IMR-90 (cell line): Measurements from ENCODE around the gene NUBPL. TPM values are rescaled to one million over a fixed set of nuclear protein-coding genes. Genes with fewer than 3 reads are reported as not detected.

Experiments
- ATAC-seq: fragments of 200-7000 bp; cut with Tn5 transposase; 2 replicates; pipeline ENCODE4 v1.9.1; 2020; ENCODE audit warnings: low read depth, mild to moderate bottlenecking, moderate library complexity
- BruUV-seq: library from RNA; stranded (reverse); fragments of 400-500 nt; replicated peaks from 2 replicates; lab custom pipeline; 2021; lab: Mats Ljungman, UMichigan
- CTCF ChIA-PET: fragments of 300-600 bp; formaldehyde crosslinking; extraction: SDS; loops from one replicate; lab custom pipeline; 2021; ENCODE audit warnings: antibody characterized with exemption; lab: Yijun Ruan, JAX
- POLR2A ChIA-PET: fragments of 300-600 bp; sonication (Branson Sonifier 250); formaldehyde crosslinking; loops from one replicate; lab custom pipeline; 2022; ENCODE audit warnings: antibody characterized with exemption; ENCODE audit not compliant: unreplicated experiment; lab: Charles Lee
- DNase-seq: peaks from one replicate; pipeline ENCODE4 v3.0.0; 2013
- H2AFZ ChIP-seq: replicated peaks from 2 replicates; pipeline ENCODE3; 2013; ENCODE audit warnings: low read length, mild to moderate bottlenecking; ENCODE audit not compliant: poor library complexity
- H2AK5ac ChIP-seq: 2 replicates; pipeline ENCODE4 v1.6.1; 2013; ENCODE audit warnings: low read depth, low read length, inconsistent platforms
- H2AK9ac ChIP-seq: replicated peaks from 2 replicates; pipeline ENCODE3; 2013; ENCODE audit warnings: mild to moderate bottlenecking, low read depth, low read length, moderate library complexity; ENCODE audit not compliant: poor library complexity
- H2BK120ac ChIP-seq: 2 replicates; pipeline ENCODE4 v1.6.1; 2013; ENCODE audit warnings: low read depth, low read length, inconsistent platforms
- H2BK15ac ChIP-seq: 3 replicates; pipeline ENCODE4 v1.6.1; 2013; ENCODE audit warnings: low read depth, low read length, inconsistent platforms
- H2BK20ac ChIP-seq: 2 replicates; pipeline ENCODE4 v1.6.1; 2013; ENCODE audit warnings: low read depth, mild to moderate bottlenecking, inconsistent platforms, low read length, moderate library complexity
- H2BK5ac ChIP-seq: 2 replicates; pipeline ENCODE4 v1.6.1; 2013; ENCODE audit warnings: mild to moderate bottlenecking, low read depth, low read length, inconsistent platforms; ENCODE audit not compliant: poor library complexity, severe bottlenecking
- H3K14ac ChIP-seq: replicated peaks from 2 replicates; pipeline ENCODE4 v1.6.1; 2013; ENCODE audit warnings: low read depth, low read length, inconsistent platforms
- H3K18ac ChIP-seq: 2 replicates; pipeline ENCODE4 v1.6.1; 2013; ENCODE audit warnings: low read depth, low read length, control low read depth
- H3K23ac ChIP-seq: 2 replicates; pipeline ENCODE4 v1.6.1; 2013; ENCODE audit warnings: low read depth, low read length, inconsistent platforms
- H3K27ac ChIP-seq: 2 replicates; pipeline ENCODE4 v1.5.1; 2013; ENCODE audit warnings: mild to moderate bottlenecking, control low read depth, low read length; ENCODE audit not compliant: insufficient read depth
- H3K27me3 ChIP-seq: 2 replicates; pipeline ENCODE4 v1.6.1; 2013; ENCODE audit warnings: low read length; ENCODE audit not compliant: control insufficient read depth, insufficient read depth
- H3K36me3 ChIP-seq: 2 replicates; pipeline ENCODE4 v1.6.1; 2013; ENCODE audit warnings: low read length, mixed read lengths; ENCODE audit not compliant: control insufficient read depth, insufficient read depth
- H3K4ac ChIP-seq: 2 replicates; pipeline ENCODE4 v1.6.1; 2013; ENCODE audit warnings: low read depth, low read length, inconsistent platforms
- H3K4me1 ChIP-seq: 2 replicates; pipeline ENCODE4 v1.6.1; 2013; ENCODE audit warnings: low read length, mixed read lengths; ENCODE audit not compliant: control insufficient read depth, insufficient read depth
- H3K4me2 ChIP-seq: 2 replicates; pipeline ENCODE4 v1.6.1; 2013; ENCODE audit warnings: low read depth, mild to moderate bottlenecking, control low read depth, low read length, moderate library complexity
- H3K4me3 ChIP-seq: 2 replicates; pipeline ENCODE4 v1.5.1; 2013; ENCODE audit warnings: low read depth, mild to moderate bottlenecking, control low read depth, low read length, moderate library complexity; ENCODE audit not compliant: insufficient read depth
- H3K56ac ChIP-seq: 2 replicates; pipeline ENCODE4 v1.6.1; 2013; ENCODE audit warnings: low read length, inconsistent platforms; ENCODE audit not compliant: insufficient read depth; ENCODE audit errors: extremely low read depth
- H3K79me1 ChIP-seq, 2 experiments: 2 replicates each; pipeline ENCODE4 v1.6.1; 2013; ENCODE audit warnings: low read length in 2 of 2, inconsistent platforms in 1 of 2, low read depth in 1 of 2
- H3K9ac ChIP-seq: 2 replicates; pipeline ENCODE4 v1.6.1; 2013; ENCODE audit warnings: low read depth, low read length, control low read depth
- H3K9me1 ChIP-seq: 2 replicates; pipeline ENCODE4 v1.6.1; 2013; ENCODE audit warnings: low read length, inconsistent platforms; ENCODE audit not compliant: insufficient read depth
- H3K9me3 ChIP-seq: 2 replicates; pipeline ENCODE4 v1.6.1; 2013; ENCODE audit warnings: low read length; ENCODE audit not compliant: control insufficient read depth, insufficient read depth
- H4K20me1 ChIP-seq: 2 replicates; pipeline ENCODE4 v1.6.1; 2013; ENCODE audit warnings: low read length, inconsistent platforms; ENCODE audit not compliant: insufficient read depth
- H4K5ac ChIP-seq: 2 replicates; pipeline ENCODE4 v1.6.1; 2013; ENCODE audit warnings: mild to moderate bottlenecking, low read depth, low read length, control low read depth
- H4K8ac ChIP-seq, 2 experiments: 2 replicates each; pipeline ENCODE4 v1.6.1; 2013; ENCODE audit warnings: low read depth in 2 of 2, low read length in 2 of 2, control low read depth in 1 of 2, inconsistent platforms in 1 of 2
- H4K91ac ChIP-seq: 2 replicates; pipeline ENCODE4 v1.6.1; 2013; ENCODE audit warnings: low read depth, low read length, inconsistent platforms; ENCODE audit not compliant: insufficient read depth
- CEBPB ChIP-seq: IDR thresholded peaks from 2 replicates; pipeline ENCODE4 v1.6.1; 2012; ENCODE audit warnings: low read depth, low read length, improper control_type of control experiment
- MAFK ChIP-seq: IDR thresholded peaks from 2 replicates; pipeline ENCODE4 v1.6.1; 2012; ENCODE audit warnings: low read depth, low read length, improper control_type of control experiment
- MXI1 ChIP-seq: IDR thresholded peaks from 2 replicates; pipeline ENCODE4 v1.6.1; 2012; ENCODE audit warnings: low read depth, mild to moderate bottlenecking, low read length, moderate library complexity, borderline replicate concordance
- WGBS, 2 experiments: methylation state at CpG; one replicate each; pipeline versions ENCODE4 v1.1.5 to v1.1.7; 2013; ENCODE audit warnings: missing lambda C conversion rate in 2 of 2; ENCODE audit not compliant: insufficient read length in 1 of 2; ENCODE audit errors: extremely low coverage in 2 of 2; 5-methylcytosine and 5-hydroxymethylcytosine counted together
- dilution Hi-C: fragments of 300-500 bp; cut with HindIII; formaldehyde crosslinking; loops from one replicate; pipeline ENCODE4 v1.14.3; 2018; ENCODE audit warnings: low sequenced_read_pairs; ENCODE audit not compliant: unreplicated experiment
- in situ Hi-C: fragments of 300-500 bp; cut with MboI; formaldehyde crosslinking; loops from 3 replicates; pipeline ENCODE4 v1.14.3; 2019; ENCODE audit warnings: low sequenced_read_pairs, inconsistent platforms, mixed read lengths
- intact Hi-C: fragments of 100-400 bp; cut with micrococcal nuclease; formaldehyde crosslinking; loops from 2 replicates; pipeline ENCODE4 v1.10.0; 2022
- polyA plus RNA-seq, 3 experiments: library from polyadenylated mRNA; depleted of rRNA; stranded (reverse); fragments of >200 nt; gene quantifications; 2 replicates each; pipeline ENCODE4 v1.2.3, GENCODE V29; 2012; ENCODE audit warnings: low replicate concordance in 1 of 3
- total RNA-seq: library from RNA; depleted of rRNA; stranded (reverse); fragments of >200 nt; gene quantifications from 2 replicates; pipeline ENCODE4 v1.2.3, GENCODE V29; 2012

NUBPL gene
- total and polyA plus RNA-seq, 2 of the 4 experiments (the other 2 are of a cell fraction) = 5.4 to 11.5 TPM

- dilution Hi-C loops (no loop called here), intact Hi-C loops (no loop called here), in situ Hi-C loops (no loop called here)
- no CpG with 5 or more reads among the region's 2 CpGs for WGBS, 2 experiments
- H2BK120ac ChIP-seq = no peak overlapping the region
- no peak overlapping the region for H2BK5ac ChIP-seq
- no peaks in the 10 kb centered on the region for H3K27me3 ChIP-seq
- H3K23ac ChIP-seq = no peak overlapping the region
- no peak overlapping the region for H2AFZ ChIP-seq
- H2AK9ac ChIP-seq = no peak overlapping the region
- peaks cover 5% of the 10 kb centered on the region; the same call in 1 of the 2 replicates for H3K4me1 ChIP-seq
- BruUV-seq = no TSS peak
- H3K79me1 ChIP-seq = no peaks in the 10 kb centered on the region
- H2AK5ac ChIP-seq = no peak overlapping the region
- H3K4ac ChIP-seq = no peak overlapping the region
- no peak for ATAC-seq
- H3K9me3 ChIP-seq = no peaks in the 10 kb centered on the region
- H4K20me1 ChIP-seq = no peaks in the 10 kb centered on the region
- CTCF ChIA-PET = no interaction called here
- H3K9me1 ChIP-seq = 0 out of 2 replicates have a peak, but pooled peaks cover 2% of the 10 kb centered on the region
- H2BK20ac ChIP-seq = no peak overlapping the region
- no peak overlapping the region for H4K8ac ChIP-seq
- no peak overlapping the region for H3K18ac ChIP-seq
- no peak overlapping the region for H3K4me3 ChIP-seq
- no peak overlapping the region for H3K56ac ChIP-seq
- H3K9ac ChIP-seq = no peak overlapping the region
- POLR2A ChIA-PET = no interaction called here
- no peak overlapping the region for H3K14ac ChIP-seq
- no peak for DNase-seq
- no peak overlapping the region for H2BK15ac ChIP-seq
- H3K36me3 ChIP-seq = no peaks in the 10 kb centered on the region
- H4K91ac ChIP-seq = no peak overlapping the region
- no peak overlapping the region for H3K4me2 ChIP-seq
- no peak overlapping the region for H3K27ac ChIP-seq
- no peak for TF ChIP-seq MAFK
- no peak for TF ChIP-seq MXI1
- no peak for TF ChIP-seq CEBPB
- H4K5ac ChIP-seq = no peak overlapping the region
Observed at GRCh38 chr14:31842899-31843298, 281.7 kb downstream of the NUBPL start.
